ENCODE results near the gene LDHA.

LDHA gene

DNA sequence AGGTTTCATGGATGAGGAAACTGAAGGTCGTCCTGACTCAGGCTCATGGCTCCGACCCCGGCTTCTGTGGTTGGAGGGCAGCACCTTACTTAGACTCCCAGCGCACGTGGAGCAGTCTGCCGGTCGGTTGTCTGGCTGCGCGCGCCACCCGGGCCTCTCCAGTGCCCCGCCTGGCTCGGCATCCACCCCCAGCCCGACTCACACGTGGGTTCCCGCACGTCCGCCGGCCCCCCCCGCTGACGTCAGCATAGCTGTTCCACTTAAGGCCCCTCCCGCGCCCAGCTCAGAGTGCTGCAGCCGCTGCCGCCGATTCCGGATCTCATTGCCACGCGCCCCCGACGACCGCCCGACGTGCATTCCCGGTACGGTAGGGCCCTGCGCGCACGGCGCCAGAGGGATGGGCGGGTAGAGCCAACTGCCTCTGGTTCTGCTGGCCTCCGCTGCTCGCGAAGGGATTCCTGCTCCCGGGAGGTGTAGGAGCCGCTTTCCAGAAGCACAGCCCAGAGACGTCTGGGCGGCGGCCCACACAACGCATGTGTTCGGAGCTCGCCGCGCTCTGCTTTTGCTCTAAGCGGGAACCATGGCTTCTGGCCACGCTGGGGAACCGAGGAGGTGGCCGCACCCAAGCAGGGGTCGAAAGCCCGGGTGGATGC, at the start of gene LDHA (continued):
- TF ChIP-seq, protein P1, sequence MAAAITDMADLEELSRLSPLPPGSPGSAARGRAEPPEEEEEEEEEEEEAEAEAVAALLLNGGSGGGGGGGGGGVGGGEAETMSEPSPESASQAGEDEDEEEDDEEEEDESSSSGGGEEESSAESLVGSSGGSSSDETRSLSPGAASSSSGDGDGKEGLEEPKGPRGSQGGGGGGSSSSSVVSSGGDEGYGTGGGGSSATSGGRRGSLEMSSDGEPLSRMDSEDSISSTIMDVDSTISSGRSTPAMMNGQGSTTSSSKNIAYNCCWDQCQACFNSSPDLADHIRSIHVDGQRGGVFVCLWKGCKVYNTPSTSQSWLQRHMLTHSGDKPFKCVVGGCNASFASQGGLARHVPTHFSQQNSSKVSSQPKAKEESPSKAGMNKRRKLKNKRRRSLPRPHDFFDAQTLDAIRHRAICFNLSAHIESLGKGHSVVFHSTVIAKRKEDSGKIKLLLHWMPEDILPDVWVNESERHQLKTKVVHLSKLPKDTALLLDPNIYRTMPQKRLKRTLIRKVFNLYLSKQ (tag by site-specific recombination; IDR thresholded peaks at IDR 0.05; ENCODE audit: borderline replicate concordance), result no peak
- TF ChIP-seq, protein P2, sequence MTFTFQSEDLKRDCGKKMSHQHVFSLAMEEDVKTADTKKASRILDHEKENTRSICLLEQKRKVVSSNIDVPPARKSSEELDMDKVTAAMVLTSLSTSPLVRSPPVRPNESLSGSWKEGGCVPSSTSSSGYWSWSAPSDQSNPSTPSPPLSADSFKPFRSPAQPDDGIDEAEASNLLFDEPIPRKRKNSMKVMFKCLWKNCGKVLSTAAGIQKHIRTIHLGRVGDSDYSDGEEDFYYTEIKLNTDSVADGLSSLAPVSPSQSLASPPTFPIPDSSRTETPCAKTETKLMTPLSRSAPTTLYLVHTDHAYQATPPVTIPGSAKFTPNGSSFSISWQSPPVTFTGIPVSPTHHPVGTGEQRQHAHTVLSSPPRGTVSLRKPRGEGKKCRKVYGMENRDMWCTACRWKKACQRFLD (tag by site-specific recombination; IDR thresholded peaks at IDR 0.05), result no peak
- TF ChIP-seq ZNF660 (tag by site-specific recombination; IDR thresholded peaks at IDR 0.05) (0 out of 2 replicates have a peak, but pooled peaks have one; percentile 31), ZBTB48 (tag by site-specific recombination; IDR thresholded peaks at IDR 0.05) (0 out of 2 replicates have a peak, but pooled peaks have one; percentile 37), ZNF549 (tag by site-specific recombination; IDR thresholded peaks at IDR 0.05) (no peak), ZNF76 (tag by site-specific recombination; IDR thresholded peaks at IDR 0.05; ENCODE audit: borderline replicate concordance, low read depth) (peak; percentile 56; the same call in 1 of the 2 replicates), ZNF843 (tag by site-specific recombination; IDR thresholded peaks at IDR 0.05) (peak; percentile 43), KLF16 (tag by site-specific recombination; IDR thresholded peaks at IDR 0.05) (peak; percentile 84), ZNF585B (tag by site-specific recombination; IDR thresholded peaks at IDR 0.05) (no peak), ZNF341 (tag by site-specific recombination; IDR thresholded peaks at IDR 0.05; ENCODE audit: low read depth) (peak; percentile 99), GLI4 (tag by site-specific recombination; IDR thresholded peaks at IDR 0.05) (no peak), ZNF747 (tag by site-specific recombination; IDR thresholded peaks at IDR 0.05) (no peak), ZNF664 (tag by site-specific recombination; IDR thresholded peaks at IDR 0.05) (no peak), KLF9 (tag by site-specific recombination; IDR thresholded peaks at IDR 0.05; ENCODE audit: low read depth) (peak; percentile 63; the same call in 1 of the 2 replicates), TCF7L2 (IDR thresholded peaks at IDR 0.05; ENCODE audit: borderline replicate concordance, low read depth, low read length) (no peak), ZNF791 (tag by site-specific recombination; IDR thresholded peaks at IDR 0.05) (no peak), ZNF324 (tag by site-specific recombination; IDR thresholded peaks at IDR 0.05) (no peak), ZNF274 (IDR thresholded peaks at IDR 0.05; ENCODE audit: low read length) (no peak), ZNF274 (tag by site-specific recombination; IDR thresholded peaks at IDR 0.05; ENCODE audit: borderline replicate concordance) (no peak), ZNF140 (tag by site-specific recombination; IDR thresholded peaks at IDR 0.05) (no peak), ZNF529 (tag by site-specific recombination; IDR thresholded peaks at IDR 0.05; ENCODE audit: insufficient replicate concordance) (no peak), ZNF776 (tag by site-specific recombination; IDR thresholded peaks at IDR 0.05; ENCODE audit: borderline replicate concordance) (no peak), ZNF837 (tag by site-specific recombination; IDR thresholded peaks at IDR 0.05) (0 out of 2 replicates have a peak, but pooled peaks have one; percentile 74)
- TF ChIP-seq, protein P3, sequence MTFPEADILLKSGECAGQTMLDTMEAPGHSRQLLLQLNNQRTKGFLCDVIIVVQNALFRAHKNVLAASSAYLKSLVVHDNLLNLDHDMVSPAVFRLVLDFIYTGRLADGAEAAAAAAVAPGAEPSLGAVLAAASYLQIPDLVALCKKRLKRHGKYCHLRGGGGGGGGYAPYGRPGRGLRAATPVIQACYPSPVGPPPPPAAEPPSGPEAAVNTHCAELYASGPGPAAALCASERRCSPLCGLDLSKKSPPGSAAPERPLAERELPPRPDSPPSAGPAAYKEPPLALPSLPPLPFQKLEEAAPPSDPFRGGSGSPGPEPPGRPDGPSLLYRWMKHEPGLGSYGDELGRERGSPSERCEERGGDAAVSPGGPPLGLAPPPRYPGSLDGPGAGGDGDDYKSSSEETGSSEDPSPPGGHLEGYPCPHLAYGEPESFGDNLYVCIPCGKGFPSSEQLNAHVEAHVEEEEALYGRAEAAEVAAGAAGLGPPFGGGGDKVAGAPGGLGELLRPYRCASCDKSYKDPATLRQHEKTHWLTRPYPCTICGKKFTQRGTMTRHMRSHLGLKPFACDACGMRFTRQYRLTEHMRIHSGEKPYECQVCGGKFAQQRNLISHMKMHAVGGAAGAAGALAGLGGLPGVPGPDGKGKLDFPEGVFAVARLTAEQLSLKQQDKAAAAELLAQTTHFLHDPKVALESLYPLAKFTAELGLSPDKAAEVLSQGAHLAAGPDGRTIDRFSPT (tag by site-specific recombination; IDR thresholded peaks at IDR 0.05), result peak; percentile 69; the same call in 1 of the 2 replicates
- TF ChIP-seq, protein P4, sequence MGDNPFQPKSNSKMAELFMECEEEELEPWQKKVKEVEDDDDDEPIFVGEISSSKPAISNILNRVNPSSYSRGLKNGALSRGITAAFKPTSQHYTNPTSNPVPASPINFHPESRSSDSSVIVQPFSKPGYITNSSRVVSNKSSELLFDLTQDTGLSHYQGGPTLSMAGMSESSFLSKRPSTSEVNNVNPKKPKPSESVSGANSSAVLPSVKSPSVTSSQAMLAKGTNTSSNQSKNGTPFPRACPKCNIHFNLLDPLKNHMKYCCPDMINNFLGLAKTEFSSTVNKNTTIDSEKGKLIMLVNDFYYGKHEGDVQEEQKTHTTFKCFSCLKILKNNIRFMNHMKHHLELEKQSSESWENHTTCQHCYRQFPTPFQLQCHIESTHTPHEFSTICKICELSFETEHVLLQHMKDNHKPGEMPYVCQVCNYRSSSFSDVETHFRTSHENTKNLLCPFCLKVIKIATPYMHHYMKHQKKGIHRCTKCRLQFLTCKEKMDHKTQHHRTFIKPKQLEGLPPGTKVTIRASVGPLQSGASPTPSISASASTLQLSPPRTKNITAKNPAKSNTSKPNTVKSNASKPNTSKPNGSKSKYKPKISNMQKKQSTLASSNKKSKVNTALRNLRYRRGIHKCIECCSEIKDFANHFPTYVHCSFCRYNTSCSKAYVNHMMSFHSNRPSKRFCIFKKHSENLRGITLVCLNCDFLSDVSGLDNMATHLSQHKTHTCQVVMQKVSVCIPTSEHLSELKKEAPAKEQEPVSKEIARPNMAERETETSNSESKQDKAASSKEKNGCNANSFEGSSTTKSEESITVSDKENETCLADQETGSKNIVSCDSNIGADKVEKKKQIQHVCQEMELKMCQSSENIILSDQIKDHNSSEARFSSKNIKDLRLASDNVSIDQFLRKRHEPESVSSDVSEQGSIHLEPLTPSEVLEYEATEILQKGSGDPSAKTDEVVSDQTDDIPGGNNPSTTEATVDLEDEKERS (tag by site-specific recombination; IDR thresholded peaks at IDR 0.05), result 0 out of 2 replicates have a peak, but pooled peaks have one; percentile 54
- TF ChIP-seq, protein P5, sequence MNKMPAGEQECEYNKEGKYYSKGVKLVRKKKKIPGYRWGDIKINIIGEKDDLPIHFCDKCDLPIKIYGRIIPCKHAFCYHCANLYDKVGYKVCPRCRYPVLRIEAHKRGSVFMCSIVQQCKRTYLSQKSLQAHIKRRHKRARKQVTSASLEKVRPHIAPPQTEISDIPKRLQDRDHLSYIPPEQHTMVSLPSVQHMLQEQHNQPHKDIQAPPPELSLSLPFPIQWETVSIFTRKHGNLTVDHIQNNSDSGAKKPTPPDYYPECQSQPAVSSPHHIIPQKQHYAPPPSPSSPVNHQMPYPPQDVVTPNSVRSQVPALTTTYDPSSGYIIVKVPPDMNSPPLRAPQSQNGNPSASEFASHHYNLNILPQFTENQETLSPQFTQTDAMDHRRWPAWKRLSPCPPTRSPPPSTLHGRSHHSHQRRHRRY (tag by site-specific recombination; IDR thresholded peaks at IDR 0.05), result no peak
- TF ChIP-seq, protein P6, sequence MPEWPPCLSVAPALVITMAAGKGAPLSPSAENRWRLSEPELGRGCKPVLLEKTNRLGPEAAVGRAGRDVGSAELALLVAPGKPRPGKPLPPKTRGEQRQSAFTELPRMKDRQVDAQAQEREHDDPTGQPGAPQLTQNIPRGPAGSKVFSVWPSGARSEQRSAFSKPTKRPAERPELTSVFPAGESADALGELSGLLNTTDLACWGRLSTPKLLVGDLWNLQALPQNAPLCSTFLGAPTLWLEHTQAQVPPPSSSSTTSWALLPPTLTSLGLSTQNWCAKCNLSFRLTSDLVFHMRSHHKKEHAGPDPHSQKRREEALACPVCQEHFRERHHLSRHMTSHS (tag by site-specific recombination; IDR thresholded peaks at IDR 0.05), result no peak
- TF ChIP-seq, protein P7, sequence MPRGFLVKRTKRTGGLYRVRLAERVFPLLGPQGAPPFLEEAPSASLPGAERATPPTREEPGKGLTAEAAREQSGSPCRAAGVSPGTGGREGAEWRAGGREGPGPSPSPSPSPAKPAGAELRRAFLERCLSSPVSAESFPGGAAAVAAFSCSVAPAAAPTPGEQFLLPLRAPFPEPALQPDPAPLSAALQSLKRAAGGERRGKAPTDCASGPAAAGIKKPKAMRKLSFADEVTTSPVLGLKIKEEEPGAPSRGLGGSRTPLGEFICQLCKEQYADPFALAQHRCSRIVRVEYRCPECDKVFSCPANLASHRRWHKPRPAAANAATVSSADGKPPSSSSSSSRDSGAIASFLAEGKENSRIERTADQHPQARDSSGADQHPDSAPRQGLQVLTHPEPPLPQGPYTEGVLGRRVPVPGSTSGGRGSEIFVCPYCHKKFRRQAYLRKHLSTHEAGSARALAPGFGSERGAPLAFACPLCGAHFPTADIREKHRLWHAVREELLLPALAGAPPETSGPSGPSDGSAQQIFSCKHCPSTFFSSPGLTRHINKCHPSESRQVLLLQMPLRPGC (tag by site-specific recombination; IDR thresholded peaks at IDR 0.05), result peak; percentile 46; the same call in 1 of the 2 replicates
